Left colon (tissue), 2 donors: Measurements from ENCODE around the gene DAPK1. TPM values are rescaled to one million over a fixed set of nuclear protein-coding genes. Genes with fewer than 3 reads are reported as not detected.

ENCODE experiments used
- ATAC-seq: fragments of 200-7000 bp; cut with Tn5 transposase; one replicate; pipeline ENCODE4 v1.9.1; 2020; ENCODE audit warnings: mild to moderate bottlenecking, moderate library complexity
- DNase-seq, 2 donors: peaks; one replicate each; pipeline ENCODE4 v3.0.0-alpha.2; 2020
- intact Hi-C, 2 donors: fragments of 100-400 bp; cut with DNase I in 1 of 2; cut with micrococcal nuclease in 1 of 2; formaldehyde crosslinking; loops; one replicate each; pipeline versions ENCODE4 v1.11.2 to v1.14.0; 2022; cut with DNase I, micrococcal nuclease
- long read RNA-seq: library from polyadenylated mRNA; unstranded; transcript quantifications from one replicate; pipeline ENCODE4 v2.0.0, GENCODE V29; 2021
- total RNA-seq, 2 donors: library from RNA; stranded (reverse); fragmentation: NEBNext Ultra II Directional; extraction: Animal tissue kit (Norgen Biotek cat#: 25700); gene quantifications; one replicate each; pipeline ENCODE4 v1.2.1, GENCODE V29; 2021
- donor health status: DM: no; HTN: no; CAD: no.
- donor health status: DM: yes; HTN: yes; CAD: no.

The DAPK1 gene
- 10 to 100 TPM; 10.4 to 22.8 TPM for total RNA-seq
- long read RNA-seq, partial matches to known transcripts = 3 of 4 reads
- long read RNA-seq, other reads (novel, unspliced or antisense) = 1 of 4 reads

DNA sequence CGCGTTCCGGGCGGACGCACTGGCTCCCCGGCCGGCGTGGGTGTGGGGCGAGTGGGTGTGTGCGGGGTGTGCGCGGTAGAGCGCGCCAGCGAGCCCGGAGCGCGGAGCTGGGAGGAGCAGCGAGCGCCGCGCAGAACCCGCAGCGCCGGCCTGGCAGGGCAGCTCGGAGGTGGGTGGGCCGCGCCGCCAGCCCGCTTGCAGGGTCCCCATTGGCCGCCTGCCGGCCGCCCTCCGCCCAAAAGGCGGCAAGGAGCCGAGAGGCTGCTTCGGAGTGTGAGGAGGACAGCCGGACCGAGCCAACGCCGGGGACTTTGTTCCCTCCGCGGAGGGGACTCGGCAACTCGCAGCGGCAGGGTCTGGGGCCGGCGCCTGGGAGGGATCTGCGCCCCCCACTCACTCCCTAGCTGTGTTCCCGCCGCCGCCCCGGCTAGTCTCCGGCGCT, at the start of gene DAPK1:
DAPK1 (plus strand) TSS at position 264 of the 442 bp plus-strand sequence. CDS start 1,211 bp downstream, outside the sequence.
- DNase-seq = peak; percentile 59 to 67
- intact Hi-C loops = no loop called here
- ATAC-seq = peak; percentile 76

DNA sequence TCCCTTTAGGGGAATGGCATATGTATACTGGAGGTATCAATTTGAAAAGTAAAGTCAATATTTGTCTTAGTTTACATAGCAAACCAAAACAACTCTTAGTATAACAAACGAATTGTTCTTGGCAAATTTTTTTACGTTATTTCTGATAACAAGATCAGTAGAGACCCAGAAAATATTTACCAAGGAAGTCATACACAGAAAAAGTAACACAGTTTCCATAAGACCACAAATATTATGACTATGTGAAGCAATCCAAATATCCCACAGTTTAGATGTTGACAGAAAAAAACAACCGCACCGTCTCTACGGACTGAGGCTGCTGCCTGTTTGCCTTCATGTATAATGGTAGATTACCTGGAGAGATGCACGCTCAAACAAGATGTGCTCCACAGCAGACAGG, 46.5 kb upstream of the DAPK1 start:
- ATAC-seq (no peak), DNase-seq (no peak)
- intact Hi-C loops = no loop called here

DNA sequence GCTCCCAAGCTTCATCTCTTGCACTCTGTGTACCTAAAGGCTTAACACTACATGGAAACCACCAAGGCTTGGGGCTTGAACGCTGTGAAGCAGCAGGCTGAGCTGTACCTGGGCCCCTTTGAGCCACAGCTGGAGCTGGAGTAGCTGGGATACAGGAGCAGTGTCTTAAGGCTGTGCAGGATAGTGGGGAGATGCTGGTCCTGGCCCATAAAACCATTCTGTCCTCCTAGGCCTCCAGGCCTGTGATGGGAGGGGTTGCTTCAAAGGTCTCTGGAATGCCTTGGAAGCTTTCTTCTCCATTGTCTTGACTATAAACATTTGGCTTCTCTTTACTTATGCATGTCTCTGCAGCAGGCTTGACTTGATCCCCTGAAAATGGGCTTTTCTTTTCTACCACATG, 42.3 kb upstream of the DAPK1 start:
- DNase-seq (no peak), ATAC-seq (no peak)
- intact Hi-C loops = no loop called here

DNA sequence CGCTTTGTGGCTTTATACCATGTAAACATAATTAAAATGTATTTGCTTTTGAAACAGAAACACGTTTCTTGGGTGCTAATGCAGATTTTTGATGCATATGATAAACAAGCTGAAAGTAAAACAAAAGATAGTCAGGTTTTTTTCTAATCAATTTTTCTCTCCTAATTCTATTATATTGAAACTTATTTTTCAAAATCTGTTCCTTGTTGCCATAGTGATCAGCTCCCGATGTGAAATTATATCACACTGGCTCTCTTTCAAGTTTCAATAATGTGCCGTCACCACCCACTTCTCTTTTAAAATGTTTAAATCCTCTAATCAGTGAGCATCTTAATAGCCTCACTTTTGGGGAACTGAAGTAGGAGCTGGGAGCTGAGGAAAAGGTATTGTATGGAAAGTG, 36.4 kb upstream of the DAPK1 start:
- intact Hi-C loops = no loop called here
- ATAC-seq (no peak), DNase-seq (no peak)

DNA sequence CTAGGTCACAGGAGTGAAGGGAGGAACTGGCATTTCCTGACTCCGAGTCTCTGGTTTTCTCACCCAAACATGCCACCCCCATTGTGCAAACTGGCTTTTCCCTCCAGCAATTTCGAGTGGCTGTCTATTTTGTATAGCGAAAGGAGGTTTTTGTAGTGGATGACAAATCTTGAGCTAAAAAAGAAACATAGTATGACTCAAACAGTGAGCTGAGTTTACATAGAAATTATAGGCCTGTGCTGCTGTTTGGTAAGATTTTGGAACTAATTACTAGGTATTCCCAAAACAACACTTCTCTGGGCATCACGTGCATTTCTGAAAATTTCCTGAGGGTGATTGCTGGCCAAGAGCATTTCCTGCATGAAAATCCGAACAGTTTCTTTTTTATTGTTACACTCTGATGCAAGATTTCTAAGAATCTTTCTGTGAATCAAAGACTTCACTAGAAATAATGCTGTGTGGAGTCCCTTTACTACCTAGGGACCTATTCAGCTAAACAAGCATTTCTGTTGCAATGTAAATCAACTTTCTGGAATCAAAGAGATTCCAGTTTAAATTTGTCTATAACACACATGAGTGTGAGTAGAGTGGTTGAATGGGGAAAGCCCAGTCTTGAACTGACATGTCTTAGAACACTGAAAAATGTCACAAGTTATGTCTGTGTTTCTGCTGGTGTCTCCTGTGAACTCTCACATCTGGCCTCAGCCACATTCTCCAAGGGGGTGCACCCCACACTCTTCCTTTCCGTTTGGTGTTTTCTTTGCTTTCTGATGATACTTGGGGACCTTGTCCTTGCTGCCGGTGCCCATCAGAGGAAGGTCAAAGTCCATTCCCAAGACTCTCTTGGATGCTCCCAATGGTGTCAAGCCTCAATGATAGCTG, 33.3 kb upstream of the DAPK1 start:
- ATAC-seq (no peak), DNase-seq (no peak)
- intact Hi-C loops = no loop called here

DNA sequence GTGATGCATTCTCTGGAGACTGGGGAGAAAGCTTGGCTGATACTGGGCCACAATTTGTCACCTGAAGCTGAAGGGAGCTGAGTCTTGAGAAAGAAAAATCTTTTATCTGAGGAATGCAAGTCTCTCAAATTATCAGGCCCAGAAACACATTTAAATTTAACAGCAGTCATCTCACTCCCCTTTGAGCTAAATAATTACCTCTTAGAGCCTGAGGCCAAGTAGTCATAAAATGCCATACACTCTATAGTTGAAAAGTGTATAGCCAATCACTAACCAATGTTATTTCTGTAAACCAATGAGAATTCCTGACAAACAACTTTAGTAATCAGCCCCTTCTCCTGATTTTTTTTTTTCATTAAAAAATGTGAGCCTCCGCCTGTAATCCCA, 32.7 kb upstream of the DAPK1 start:
- intact Hi-C loops = no loop called here
- ATAC-seq (no peak), DNase-seq (no peak)

DNA sequence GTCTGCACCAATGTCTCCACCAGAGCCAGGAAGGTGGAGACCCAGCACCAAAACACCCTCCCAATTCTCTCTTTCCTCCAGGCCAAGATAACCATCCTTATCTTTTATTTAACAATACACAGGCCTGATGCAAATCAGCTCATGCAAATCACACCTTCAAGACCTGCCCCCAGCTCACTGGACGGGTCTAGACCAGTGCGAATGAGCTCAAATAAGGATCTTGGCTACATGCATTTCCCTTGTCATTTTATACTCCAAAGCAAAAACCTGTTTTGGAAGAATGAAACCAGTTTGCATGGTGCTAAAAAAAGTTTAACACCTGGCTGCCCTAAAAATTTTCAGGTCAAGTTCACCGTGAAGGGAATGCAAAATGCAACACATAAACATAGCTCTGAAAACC, 31.9 kb upstream of the DAPK1 start:
- ATAC-seq = no peak
- DNase-seq = no peak
- intact Hi-C loops = no loop called here

DNA sequence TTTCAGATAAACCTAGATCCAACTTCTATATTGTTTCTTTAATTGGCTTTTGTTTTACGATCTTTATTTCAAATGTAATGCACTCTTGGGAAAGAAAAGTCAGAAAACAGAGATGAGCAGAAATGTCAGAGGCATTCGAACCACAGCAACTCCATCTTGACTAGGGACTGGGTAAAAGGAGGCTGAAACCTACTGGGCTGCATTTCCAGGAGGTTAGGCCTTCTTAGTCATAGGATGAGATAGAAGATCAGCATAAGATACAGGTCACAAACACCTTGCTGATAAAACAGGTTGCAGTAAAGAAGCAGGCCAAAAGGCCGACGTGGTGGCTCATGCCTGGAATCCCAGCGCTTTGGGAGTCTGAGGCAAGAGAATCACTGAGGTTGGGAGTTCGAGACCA, 30.5 kb upstream of the DAPK1 start:
- no peak for DNase-seq
- ATAC-seq = no peak
- intact Hi-C loops = no loop called here

DNA sequence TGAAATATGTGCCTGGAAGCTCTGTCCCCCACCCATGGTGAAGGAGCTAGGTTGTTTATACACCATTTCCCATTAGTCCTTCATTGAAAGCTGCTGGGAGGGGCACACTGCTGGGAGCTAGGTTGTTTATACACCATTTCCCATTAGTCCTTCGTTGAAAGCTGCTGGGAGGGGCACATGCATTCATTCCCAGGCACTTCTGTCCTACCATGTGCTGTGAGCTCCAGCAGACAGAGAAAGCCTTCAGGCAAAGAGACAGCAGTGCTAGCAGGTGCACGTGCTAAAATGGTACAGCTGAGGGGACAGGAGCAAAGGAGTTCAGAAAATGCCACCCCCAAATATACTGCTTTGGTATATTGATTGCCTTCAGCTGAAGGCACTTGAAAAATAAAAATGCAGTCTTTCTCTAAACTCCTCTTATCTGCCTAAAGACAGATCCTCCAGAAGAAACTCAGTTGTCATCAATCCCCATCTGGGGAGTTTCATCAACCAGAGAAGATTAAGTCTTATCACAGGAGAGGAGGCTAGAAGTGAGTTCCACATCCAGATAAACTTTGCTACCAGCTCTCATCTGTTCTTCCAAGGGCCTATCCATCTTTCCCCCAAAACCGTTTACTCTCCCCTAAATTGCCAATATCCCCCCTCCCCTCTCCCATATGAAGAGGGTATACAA, 27.7 kb upstream of the DAPK1 start:
- no peak for DNase-seq
- intact Hi-C loops = no loop called here
- ATAC-seq = no peak

DNA sequence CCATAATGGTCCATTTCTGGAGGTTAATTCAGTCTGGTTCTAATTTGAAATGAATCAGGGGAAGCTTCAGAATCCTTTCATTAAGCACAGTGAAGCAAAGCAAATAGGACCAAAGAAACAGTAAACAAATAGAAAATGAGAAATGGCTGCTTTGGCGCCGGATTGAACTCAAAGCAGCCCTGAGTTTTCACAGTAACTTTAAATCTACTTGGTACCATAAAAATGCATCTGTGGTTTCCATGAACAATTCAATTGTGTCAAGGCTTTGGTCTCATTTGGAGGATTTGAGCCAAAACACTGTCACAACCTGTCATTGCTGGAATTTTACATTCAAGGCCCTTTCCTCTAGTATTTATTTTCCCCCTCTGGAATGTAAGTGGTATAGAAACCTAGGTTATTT, 25.9 kb upstream of the DAPK1 start:
- no peak for DNase-seq
- ATAC-seq = no peak
- intact Hi-C loops = no loop called here

DNA sequence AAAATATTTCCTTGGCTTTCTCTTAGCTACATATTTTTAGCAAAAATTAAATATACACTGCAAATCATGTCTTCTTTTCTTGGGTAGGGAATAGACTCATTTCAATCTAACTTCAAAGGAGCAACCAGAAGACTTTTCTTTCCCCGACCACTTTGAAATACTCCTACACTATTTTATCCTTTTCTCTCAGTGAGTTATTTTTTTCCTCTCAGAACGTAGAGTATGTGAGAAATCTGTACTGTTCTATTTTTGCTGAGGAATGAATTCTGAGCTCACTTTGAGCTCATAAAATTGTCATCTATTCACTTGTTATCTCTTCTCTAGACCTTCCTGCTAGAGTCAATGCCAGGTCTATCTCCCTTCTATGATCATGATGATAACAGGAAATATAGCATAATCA, 22.2 kb upstream of the DAPK1 start:
- intact Hi-C loops = no loop called here
- ATAC-seq (no peak), DNase-seq (no peak)

DNA sequence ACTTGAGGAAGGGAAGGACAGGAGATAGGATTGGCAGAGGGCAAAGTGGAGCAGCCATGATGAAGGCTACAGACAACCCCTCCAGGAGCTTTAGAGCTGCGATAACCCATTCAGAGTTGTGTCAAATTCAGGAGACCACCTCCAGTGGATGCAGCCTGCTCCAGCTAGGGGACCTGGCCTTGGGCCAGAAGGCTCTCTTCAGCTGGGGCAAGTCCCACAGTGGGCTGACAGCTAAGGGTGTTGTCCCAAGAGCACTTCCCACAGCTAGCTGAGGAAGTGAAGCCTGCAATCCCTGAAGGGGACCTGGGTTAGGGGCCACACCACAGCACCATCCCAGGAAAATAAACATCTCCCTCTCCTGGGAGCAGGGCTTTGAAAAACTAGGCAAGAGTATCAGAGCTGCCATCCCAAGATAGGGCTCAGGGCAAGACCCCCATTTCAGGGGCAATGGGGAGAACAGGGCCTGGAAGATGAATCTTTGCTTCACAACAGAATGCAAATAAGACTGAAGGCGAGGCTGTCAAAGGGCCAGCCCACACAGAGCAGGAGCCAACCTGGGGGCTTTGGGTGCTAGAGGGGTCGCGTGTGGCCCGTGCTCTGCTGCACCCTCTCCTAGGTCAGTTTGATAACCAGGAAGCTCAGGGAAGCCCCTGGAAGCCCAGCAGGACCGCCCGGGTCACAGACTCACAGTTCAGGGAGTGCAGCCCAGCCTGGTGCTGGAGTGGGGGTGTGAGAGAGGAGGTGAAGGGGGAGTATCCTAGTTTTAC, 19.3 kb upstream of the DAPK1 start:
- ATAC-seq = no peak
- no peak for DNase-seq
- intact Hi-C loops = no loop called here

DNA sequence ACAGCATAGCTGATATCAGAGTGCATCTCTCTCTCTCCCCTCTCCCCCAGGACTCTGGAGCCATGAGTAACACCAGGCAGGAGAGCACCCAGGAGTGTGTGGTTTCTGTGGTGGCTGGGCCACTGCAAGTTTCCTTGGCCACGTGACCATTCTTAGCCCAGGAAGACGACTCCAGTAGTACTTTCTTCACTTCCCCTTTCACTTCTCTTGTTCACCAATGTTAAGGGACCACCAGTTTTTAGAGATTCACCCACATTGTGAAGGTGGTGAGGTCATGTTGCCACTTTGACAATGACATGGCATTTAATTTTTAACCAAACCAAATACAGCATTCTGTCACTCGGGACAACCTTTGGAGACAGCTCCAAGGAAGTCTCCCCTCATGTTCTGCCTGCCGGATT, 17.9 kb upstream of the DAPK1 start:
- ATAC-seq (no peak), DNase-seq (peak; percentile 12 to 30)
- intact Hi-C loops = no loop called here

DNA sequence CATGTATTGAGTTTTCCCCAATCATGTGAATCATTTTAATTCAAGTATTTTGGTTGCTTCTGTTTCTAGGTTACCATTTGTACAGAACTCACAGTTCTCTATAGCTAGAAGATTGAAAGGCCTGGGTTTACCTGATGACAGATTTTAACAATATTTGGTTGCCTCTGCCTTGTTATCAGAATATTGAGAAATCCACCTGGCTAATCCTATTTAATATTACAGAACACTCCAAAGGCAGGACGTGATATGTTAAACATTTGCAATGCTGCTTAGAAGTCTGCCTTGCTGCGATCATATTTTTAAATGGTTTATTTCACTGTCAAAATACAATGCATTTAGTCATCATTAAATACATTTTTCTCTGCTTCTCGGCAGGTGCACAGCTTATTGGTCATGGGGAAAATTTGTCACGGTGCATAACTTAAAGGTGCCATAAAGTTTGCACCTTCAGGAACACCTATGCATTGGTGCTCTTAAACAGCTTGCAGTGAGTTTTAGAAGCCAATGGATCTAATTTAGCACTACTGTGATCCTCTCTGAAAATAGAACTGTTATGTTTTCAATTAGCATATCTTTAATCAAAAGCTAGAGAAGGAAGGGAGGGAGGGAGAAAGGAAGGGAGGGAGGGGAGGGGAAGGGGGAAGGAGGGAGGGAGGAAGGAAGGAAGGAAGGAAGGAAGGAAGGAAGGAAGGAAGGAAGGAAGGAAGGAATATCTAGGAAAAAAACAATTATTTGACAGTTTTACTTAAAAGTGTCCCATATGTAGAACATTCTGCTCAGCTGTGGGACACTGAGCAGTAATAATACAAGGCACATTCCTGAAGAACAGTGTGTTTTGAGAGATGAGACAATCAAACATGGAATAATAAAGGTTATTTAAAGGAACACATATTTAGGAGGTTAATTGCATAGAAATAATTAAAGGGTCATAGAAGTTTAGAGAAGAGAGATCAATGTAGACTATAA, 15.5 kb upstream of the DAPK1 start:
- no peak for ATAC-seq
- intact Hi-C loops = no loop called here
- DNase-seq = no peak

DNA sequence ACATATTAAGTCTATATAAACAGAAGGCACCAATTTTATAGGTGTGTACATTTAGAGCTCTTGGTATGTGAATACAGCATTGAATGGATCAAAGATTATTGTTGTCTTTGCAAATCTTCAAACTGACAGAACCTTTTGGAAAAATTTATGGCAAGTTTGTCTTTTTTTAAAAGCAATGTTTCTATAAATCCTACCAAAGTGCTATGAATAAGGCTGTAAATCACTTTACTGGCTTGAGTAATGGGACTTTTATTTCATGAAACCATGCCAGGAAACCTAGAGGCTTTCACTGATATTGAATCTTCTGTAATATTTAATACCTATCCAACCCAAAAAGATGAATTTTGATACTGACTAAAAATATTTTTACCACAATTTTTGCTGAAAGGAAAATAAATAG, 7.4 kb upstream of the DAPK1 start:
- DNase-seq = no peak
- no peak for ATAC-seq
- intact Hi-C loops = no loop called here

DNA sequence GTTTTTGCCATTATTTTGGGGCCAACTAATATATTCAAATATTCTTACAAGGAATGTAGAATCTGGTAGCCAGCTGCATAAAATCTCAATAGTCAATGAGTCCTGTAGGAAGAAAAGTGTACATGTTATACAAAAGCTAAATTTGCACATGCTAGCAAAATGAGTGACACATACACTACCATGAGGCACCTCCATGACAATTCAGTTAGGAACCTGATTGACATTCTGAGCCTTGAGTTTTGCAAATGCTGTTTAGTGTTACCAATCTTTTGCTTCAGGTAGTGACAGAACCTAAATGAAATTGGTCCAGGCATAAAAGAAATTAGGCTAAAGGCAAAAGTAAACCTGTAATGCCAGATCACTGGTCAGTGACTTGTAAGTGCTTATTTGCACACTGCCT, 6.8 kb upstream of the DAPK1 start:
- intact Hi-C loops = no loop called here
- DNase-seq (no peak), ATAC-seq (no peak)

DNA sequence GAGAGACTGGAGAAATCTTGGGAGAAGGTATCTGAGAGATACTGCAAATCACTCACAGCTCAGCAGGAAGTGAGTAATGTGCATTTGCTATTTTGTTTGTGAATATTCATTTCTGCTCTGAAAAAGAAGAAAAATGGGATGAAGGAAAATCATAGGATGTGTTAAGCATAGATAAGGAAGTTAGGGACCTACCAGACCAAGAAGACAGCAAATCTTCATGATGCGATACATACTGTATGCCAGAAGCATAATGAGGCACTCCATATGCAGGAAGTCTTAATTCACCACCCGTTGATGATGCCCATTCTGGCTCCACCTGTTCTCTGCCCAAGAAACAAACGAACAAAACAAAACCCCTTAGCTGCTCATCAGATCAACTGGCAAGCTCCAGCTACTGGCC, 6.1 kb upstream of the DAPK1 start:
- no peak for ATAC-seq
- intact Hi-C loops = no loop called here
- no peak for DNase-seq

DNA sequence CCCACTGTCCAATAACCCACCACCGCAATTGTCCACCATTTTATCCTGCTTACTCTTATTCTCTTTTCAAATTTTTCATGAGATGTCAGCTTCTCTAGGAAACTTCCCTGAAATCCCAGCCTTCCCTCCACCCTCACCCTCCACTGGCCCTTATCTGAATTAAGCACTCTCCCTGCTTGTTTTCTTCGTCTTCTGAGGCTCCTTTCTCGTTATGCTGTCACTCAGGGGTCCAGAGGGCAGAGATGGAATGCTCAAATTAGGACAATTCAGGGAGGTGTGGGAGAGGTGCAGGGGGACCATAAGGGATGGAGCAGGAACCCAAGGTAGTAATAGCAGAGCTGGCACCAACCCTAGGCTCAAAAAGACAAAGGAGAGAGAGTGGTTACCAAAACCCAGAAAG, 5.0 kb upstream of the DAPK1 start:
- ATAC-seq (no peak), DNase-seq (no peak)
- intact Hi-C loops = no loop called here
